Hepatocyte (in vitro differentiated cells): ENCODE data around the gene NPAS2. TPM values are rescaled to one million over a fixed set of nuclear protein-coding genes. Genes with fewer than 3 reads are reported as not detected.

Experiments used
- DNase-seq: peaks from one replicate; pipeline ENCODE4 v3.0.0-alpha.2; 2016; ENCODE audit warnings: low spot score
- H2AFZ ChIP-seq: fragments of 200-600 bp; sonication (generic); 2 replicates; pipeline ENCODE4 v1.6.0; 2016; ENCODE audit warnings: antibody characterized with exemption, mild to moderate bottlenecking
- H3K27ac ChIP-seq: fragments of 200-600 bp; sonication (generic); 2 replicates; pipeline ENCODE4 v1.5.1; 2016; ENCODE audit warnings: mild to moderate bottlenecking
- H3K27me3 ChIP-seq: fragments of 200-600 bp; sonication (generic); 2 replicates; pipeline ENCODE4 v1.6.1; 2016
- H3K36me3 ChIP-seq: fragments of 200-600 bp; sonication (generic); replicated peaks from 2 replicates; pipeline ENCODE4 v1.5.1; 2016; ENCODE audit warnings: low read depth; ENCODE audit not compliant: insufficient read depth
- H3K4me1 ChIP-seq: fragments of 200-600 bp; sonication (generic); 2 replicates; pipeline ENCODE4 v1.5.1; 2016; ENCODE audit warnings: mild to moderate bottlenecking, moderate library complexity; ENCODE audit not compliant: insufficient read depth
- H3K4me2 ChIP-seq: fragments of 200-600 bp; sonication (generic); 2 replicates; pipeline ENCODE4 v1.6.0; 2016
- H3K4me3 ChIP-seq: fragments of 200-600 bp; sonication (generic); 2 replicates; pipeline ENCODE4 v1.5.1; 2016; ENCODE audit warnings: mild to moderate bottlenecking
- H3K79me2 ChIP-seq: fragments of 200-600 bp; sonication (generic); 2 replicates; pipeline ENCODE4 v1.6.0; 2017; ENCODE audit warnings: mild to moderate bottlenecking
- H3K9me2 ChIP-seq: fragments of 200-600 bp; sonication (generic); replicated peaks from 2 replicates; pipeline ENCODE4 v1.6.0; 2017; ENCODE audit warnings: mild to moderate bottlenecking; ENCODE audit not compliant: insufficient read depth
- H3K9me3 ChIP-seq: fragments of 200-600 bp; sonication (generic); 2 replicates; pipeline ENCODE4 v1.5.1; 2016; ENCODE audit warnings: low read depth, mild to moderate bottlenecking
- H4K20me1 ChIP-seq: fragments of 200-600 bp; sonication (generic); 2 replicates; pipeline ENCODE4 v1.6.0; 2016; ENCODE audit warnings: mild to moderate bottlenecking; ENCODE audit not compliant: insufficient read depth, poor library complexity, severe bottlenecking
- CTCF ChIP-seq: fragments of 200-600 bp; sonication (generic); IDR thresholded peaks from 2 replicates; pipeline ENCODE4 v1.5.1; 2016; ENCODE audit warnings: antibody characterized with exemption, mild to moderate bottlenecking; ENCODE audit not compliant: poor library complexity
- EZH2 ChIP-seq: fragments of 200-600 bp; sonication (generic); IDR thresholded peaks from 2 replicates; pipeline ENCODE4 v1.6.1; 2016; ENCODE audit warnings: antibody characterized with exemption, mild to moderate bottlenecking, borderline replicate concordance
- EZH2phosphoT487 ChIP-seq: fragments of 200-600 bp; sonication (generic); IDR thresholded peaks from one replicate; pipeline ENCODE4 v1.6.1; 2018; ENCODE audit warnings: antibody characterized with exemption, mild to moderate bottlenecking, low read depth, moderate library complexity; ENCODE audit not compliant: unreplicated experiment, severe bottlenecking
- WGBS: methylation state at CpG from one replicate; pipeline ENCODE4 v1.1.6; 2016; ENCODE audit warnings: low lambda C conversion rate; ENCODE audit errors: missing lambda C conversion rate; 5-methylcytosine and 5-hydroxymethylcytosine counted together
- polyA plus RNA-seq: library from polyadenylated mRNA; unstranded; fragments of >200 nt; fragmentation: Nextera tagmentation; extraction: Ambion mirVana; gene quantifications from 2 replicates; pipeline ENCODE4 v1.2.1, GENCODE V29; 2016
- total RNA-seq: library from RNA; depleted of rRNA; stranded (reverse); fragments of >200 nt; gene quantifications from 2 replicates; pipeline ENCODE4 v1.2.3, GENCODE V29; 2014

The NPAS2 gene
- total and polyA plus RNA-seq, 2 experiments from 2014 or later = 7.7 to 16.8 TPM

- H3K4me3 ChIP-seq = no peak overlapping the region
- no peaks in the 10 kb centered on the region for H3K9me2 ChIP-seq
- no peaks in the 10 kb centered on the region for H3K9me3 ChIP-seq
- H3K27me3 ChIP-seq = no peaks in the 10 kb centered on the region
- H3K4me1 ChIP-seq = no peaks in the 10 kb centered on the region
- H3K79me2 ChIP-seq = no peaks in the 10 kb centered on the region
- no peak overlapping the region for H3K4me2 ChIP-seq
- WGBS = 96% methylated on average over 28 of the region's 28 CpGs
- H4K20me1 ChIP-seq = no peaks in the 10 kb centered on the region
- DNase-seq = no peak
- TF ChIP-seq EZH2 (no peak), EZH2phosphoT487 (no peak), CTCF (no peak)
- H3K36me3 ChIP-seq = no peaks in the 10 kb centered on the region
- no peak overlapping the region for H2AFZ ChIP-seq
- no peak overlapping the region for H3K27ac ChIP-seq
Observed at GRCh38 chr2:100968146-100969145, 148.5 kb downstream of the NPAS2 start.

- no peaks in the 10 kb centered on the region for H4K20me1 ChIP-seq
- no peaks in the 10 kb centered on the region for H3K9me2 ChIP-seq
- no peaks in the 10 kb centered on the region for H3K36me3 ChIP-seq
- DNase-seq = no peak
- no peaks in the 10 kb centered on the region for H3K9me3 ChIP-seq
- no peak for TF ChIP-seq EZH2phosphoT487
- TF ChIP-seq CTCF = no peak
- no peak for TF ChIP-seq EZH2
- no peak overlapping the region for H3K27ac ChIP-seq
- H3K79me2 ChIP-seq = no peaks in the 10 kb centered on the region
- no peak overlapping the region for H2AFZ ChIP-seq
- H3K4me2 ChIP-seq = no peak overlapping the region
- H3K27me3 ChIP-seq = no peaks in the 10 kb centered on the region
- H3K4me3 ChIP-seq = no peak overlapping the region
- H3K4me1 ChIP-seq = no peaks in the 10 kb centered on the region
- 91% methylated on average over 7 of the region's 7 CpGs for WGBS
Observed at GRCh38 chr2:100969998-100970397, 150.1 kb downstream of the NPAS2 start.

- no peaks in the 10 kb centered on the region for H4K20me1 ChIP-seq
- no peak overlapping the region for H3K27ac ChIP-seq
- no peak for TF ChIP-seq CTCF
- no peak for TF ChIP-seq EZH2phosphoT487
- TF ChIP-seq EZH2 = no peak
- no peaks in the 10 kb centered on the region for H3K27me3 ChIP-seq
- WGBS = 91% methylated on average over 9 of the region's 9 CpGs
- no peaks in the 10 kb centered on the region for H3K9me2 ChIP-seq
- no peaks in the 10 kb centered on the region for H3K36me3 ChIP-seq
- H3K4me1 ChIP-seq = no peaks in the 10 kb centered on the region
- no peak for DNase-seq
- H3K4me3 ChIP-seq = no peak overlapping the region
- no peaks in the 10 kb centered on the region for H3K9me3 ChIP-seq
- no peak overlapping the region for H3K4me2 ChIP-seq
- no peaks in the 10 kb centered on the region for H3K79me2 ChIP-seq
- H2AFZ ChIP-seq = no peak overlapping the region
Observed at GRCh38 chr2:100971221-100971620, 151.3 kb downstream of the NPAS2 start.
